Measurements from ENCODE around the gene ZNF326. TPM values are rescaled to one million over a fixed set of nuclear protein-coding genes. Genes with fewer than 3 reads are reported as not detected.
A peak's percentile ranks its signal among the peaks of the same experiment; 100 is the strongest.

ZNF326 gene
- total and polyA plus RNA-seq, 2 donors (not counting 1 experiment from before 2014, with no cell fraction given): 8.1 to 10.8 TPM

- Histone ChIP-seq H3K4me2 (ENCODE audit: extremely low read depth, insufficient read depth, low read length) (no peak overlapping the region), H3K9me3 (ENCODE audit: control insufficient read depth, insufficient read depth, low read depth, low read length) (no peaks in the 10 kb centered on the region), H3K27me3 (ENCODE audit: control insufficient read depth, insufficient read depth, low read length) (no peaks in the 10 kb centered on the region), H4K20me1 (ENCODE audit: control insufficient read depth, extremely low read depth, insufficient read depth, low read length) (no peaks in the 10 kb centered on the region), H3K79me2 (ENCODE audit: control insufficient read depth, insufficient read depth, low read length) (no peaks in the 10 kb centered on the region), H3K4me3 (replicated peaks in 1 of 4; ENCODE audit: control extremely low read depth in 1 of 4, insufficient read depth in 1 of 4, low read depth in 3 of 4, low read length in 4 of 4) (no peak overlapping the region), H3K9ac (ENCODE audit: insufficient read depth, low read length) (no peak overlapping the region), H3K27ac (ENCODE audit: insufficient read depth, low read length) (no peak overlapping the region), H2AFZ (ENCODE audit: low read length) (no peak overlapping the region), H3K36me3 (ENCODE audit: control insufficient read depth, insufficient read depth, low read length) (no peaks in the 10 kb centered on the region), H3K4me1 (ENCODE audit: control insufficient read depth, extremely low read depth, insufficient read depth, low read length) (no peaks in the 10 kb centered on the region)
- TF ChIP-seq EZH2 (IDR thresholded peaks at IDR 0.05; ENCODE audit: low read length, missing control alignments): no peak
- no peak for TF ChIP-seq CTCF (conservative IDR thresholded peaks at IDR 0.05 in 1 of 2, IDR thresholded peaks at IDR 0.05 in 1 of 2; ENCODE audit: low read depth in 1 of 2, low read length in 2 of 2)
- DNase-seq (ENCODE audit: low read depth in 2 of 2): no peak
Observed at GRCh38 chr1:90074566-90074965, 79.7 kb downstream of the ZNF326 start.

DNA sequence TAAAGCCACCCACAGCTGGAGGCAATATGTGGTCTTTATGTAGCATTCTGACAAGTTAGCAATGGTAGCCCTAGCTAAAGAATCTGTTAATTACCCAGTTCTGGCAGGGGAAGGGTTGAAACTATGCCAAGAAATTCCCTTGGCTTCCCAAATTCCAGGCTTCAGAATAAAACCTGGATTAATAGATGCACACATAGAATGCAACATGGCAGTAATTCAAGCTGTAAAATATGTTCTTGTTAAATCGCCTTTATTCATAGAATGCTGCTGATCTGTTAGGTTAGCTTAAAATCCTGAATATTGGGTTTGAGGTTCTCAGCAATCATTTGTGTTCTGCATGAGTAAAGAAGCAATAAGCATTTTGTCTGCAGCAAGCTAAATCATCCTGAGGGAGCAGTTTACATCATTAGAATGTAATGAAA lies 80.1 kb downstream of the ZNF326 start:
- H3K27ac ChIP-seq (ENCODE audit: insufficient read depth, low read length): no peak overlapping the region

DNA sequence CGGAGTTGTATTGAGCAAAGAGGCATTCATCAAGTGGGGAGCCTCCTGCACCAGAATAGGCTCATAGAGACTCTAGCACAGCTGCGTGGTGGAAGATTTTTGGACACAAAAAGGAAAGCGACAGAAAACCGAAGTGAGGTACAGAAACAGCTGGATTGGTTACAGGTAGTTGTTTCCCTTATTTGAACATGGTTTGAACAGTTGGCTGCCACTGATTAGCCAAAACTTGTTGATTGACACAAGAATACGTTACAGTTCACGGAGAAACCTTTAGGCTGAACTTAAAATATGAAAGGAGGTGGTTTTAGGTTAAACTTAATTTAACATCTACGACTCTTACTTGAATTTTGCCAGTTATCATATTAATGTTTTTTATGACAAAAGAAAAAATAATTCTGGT lies 89.1 kb downstream of the ZNF326 start:
- Histone ChIP-seq H3K4me2 (ENCODE audit: extremely low read depth, insufficient read depth, low read length) (no peak overlapping the region), H3K4me1 (ENCODE audit: control insufficient read depth, extremely low read depth, insufficient read depth, low read length) (no peaks in the 10 kb centered on the region), H3K9me3 (ENCODE audit: control insufficient read depth, insufficient read depth, low read depth, low read length) (no peaks in the 10 kb centered on the region), H2AFZ (ENCODE audit: low read length) (no peak overlapping the region), H3K27me3 (ENCODE audit: control insufficient read depth, insufficient read depth, low read length) (no peaks in the 10 kb centered on the region), H4K20me1 (ENCODE audit: control insufficient read depth, extremely low read depth, insufficient read depth, low read length) (no peaks in the 10 kb centered on the region), H3K36me3 (ENCODE audit: control insufficient read depth, insufficient read depth, low read length) (no peaks in the 10 kb centered on the region), H3K79me2 (ENCODE audit: control insufficient read depth, insufficient read depth, low read length) (no peaks in the 10 kb centered on the region), H3K9ac (ENCODE audit: insufficient read depth, low read length) (no peak overlapping the region), H3K27ac (ENCODE audit: insufficient read depth, low read length) (no peak overlapping the region), H3K4me3 (replicated peaks in 1 of 4; ENCODE audit: control extremely low read depth in 1 of 4, insufficient read depth in 1 of 4, low read depth in 3 of 4, low read length in 4 of 4) (no peak overlapping the region)
- no peak for DNase-seq (ENCODE audit: low read depth in 2 of 2)
- no peak for TF ChIP-seq CTCF (conservative IDR thresholded peaks at IDR 0.05 in 1 of 2, IDR thresholded peaks at IDR 0.05 in 1 of 2; ENCODE audit: low read depth in 1 of 2, low read length in 2 of 2)
- TF ChIP-seq EZH2 (IDR thresholded peaks at IDR 0.05; ENCODE audit: low read length, missing control alignments): no peak

More for the DNA sequence above, 80.1 kb downstream of the ZNF326 start:
- no peak overlapping the region for H3K9ac ChIP-seq (ENCODE audit: insufficient read depth, low read length)
- no peak overlapping the region for H2AFZ ChIP-seq (ENCODE audit: low read length)
- no peaks in the 10 kb centered on the region for H3K4me1 ChIP-seq (ENCODE audit: control insufficient read depth, extremely low read depth, insufficient read depth, low read length)
- no peak overlapping the region for H3K4me2 ChIP-seq (ENCODE audit: extremely low read depth, insufficient read depth, low read length)
- H3K36me3 ChIP-seq (ENCODE audit: control insufficient read depth, insufficient read depth, low read length): no peaks in the 10 kb centered on the region
- H3K4me3 ChIP-seq (replicated peaks in 1 of 4; ENCODE audit: control extremely low read depth in 1 of 4, insufficient read depth in 1 of 4, low read depth in 3 of 4, low read length in 4 of 4): no peak overlapping the region
- no peaks in the 10 kb centered on the region for H3K27me3 ChIP-seq (ENCODE audit: control insufficient read depth, insufficient read depth, low read length)
- no peaks in the 10 kb centered on the region for H3K79me2 ChIP-seq (ENCODE audit: control insufficient read depth, insufficient read depth, low read length)
- DNase-seq (ENCODE audit: low read depth in 2 of 2): peak in 1 of 2 donors; percentile 20
- no peaks in the 10 kb centered on the region for H4K20me1 ChIP-seq (ENCODE audit: control insufficient read depth, extremely low read depth, insufficient read depth, low read length)
- no peak for TF ChIP-seq CTCF (conservative IDR thresholded peaks at IDR 0.05 in 1 of 2, IDR thresholded peaks at IDR 0.05 in 1 of 2; ENCODE audit: low read depth in 1 of 2, low read length in 2 of 2)
- TF ChIP-seq EZH2 (IDR thresholded peaks at IDR 0.05; ENCODE audit: low read length, missing control alignments): no peak
- no peaks in the 10 kb centered on the region for H3K9me3 ChIP-seq (ENCODE audit: control insufficient read depth, insufficient read depth, low read depth, low read length)

Other genes starting within 250 kb of the ZNF326 start
- 28.8 and 41.0 TPM in 2 replicates for gene LRRC8D, start 174.1 kb upstream of the ZNF326 start, total RNA-seq
- 40.0 and 58.1 TPM in 2 replicates for gene LRRC8D, start 174.1 kb upstream of the ZNF326 start, polyA plus RNA-seq

Data from fibroblast of lung (primary cell).